HG02970 (cell line): Measurements from ENCODE around the gene IGSF21.

Source experiments
- ATAC-seq: cut with Tn5 transposase; IDR thresholded peaks from one replicate; pipeline ENCODE4 v1.9.1; 2021; ENCODE audit warnings: mild to moderate bottlenecking, moderate library complexity, moderate number of reproducible peaks; ENCODE audit not compliant: unreplicated experiment, low FRiP score

The IGSF21 gene

GRCh38 chr1:18201997-18202719, 94.6 kb downstream of the IGSF21 start:
- no peak for ATAC-seq

- no peak for ATAC-seq
These were observed 96.0 kb downstream of the IGSF21 start for GRCh38 chr1:18203645-18204044.

- ATAC-seq = no peak
These were observed 97.0 kb downstream of the IGSF21 start for GRCh38 chr1:18204575-18204974.

- no peak for ATAC-seq
These were observed 97.7 kb downstream of the IGSF21 start for GRCh38 chr1:18205319-18205718.

GRCh38 chr1:18211764-18212163, 104.2 kb downstream of the IGSF21 start:
- no peak for ATAC-seq

GRCh38 chr1:18217398-18218043, 109.9 kb downstream of the IGSF21 start:
- ATAC-seq = no peak

- no peak for ATAC-seq
These were observed 122.0 kb downstream of the IGSF21 start for GRCh38 chr1:18229625-18230024.

GRCh38 chr1:18230321-18230720, 122.7 kb downstream of the IGSF21 start:
- ATAC-seq = no peak

GRCh38 chr1:18230840-18231239, 123.2 kb downstream of the IGSF21 start:
- no peak for ATAC-seq

- ATAC-seq = no peak
These were observed 124.5 kb downstream of the IGSF21 start for GRCh38 chr1:18232052-18232451.

GRCh38 chr1:18233176-18233864, 125.7 kb downstream of the IGSF21 start:
- ATAC-seq = no peak

- ATAC-seq = no peak
These were observed 127.2 kb downstream of the IGSF21 start for GRCh38 chr1:18234790-18235242.

GRCh38 chr1:18237371-18237770, 129.8 kb downstream of the IGSF21 start:
- ATAC-seq = no peak

GRCh38 chr1:18238190-18238589, 130.6 kb downstream of the IGSF21 start:
- ATAC-seq = no peak

- no peak for ATAC-seq
These were observed 132.1 kb downstream of the IGSF21 start for GRCh38 chr1:18239671-18240070.

GRCh38 chr1:18240906-18241305, 133.3 kb downstream of the IGSF21 start:
- ATAC-seq = no peak

GRCh38 chr1:18241891-18242290, 134.3 kb downstream of the IGSF21 start:
- ATAC-seq = no peak

GRCh38 chr1:18243503-18244175, 136.0 kb downstream of the IGSF21 start:
- ATAC-seq = no peak

GRCh38 chr1:18244762-18245161, 137.2 kb downstream of the IGSF21 start:
- no peak for ATAC-seq

- no peak for ATAC-seq
These were observed 138.0 kb downstream of the IGSF21 start for GRCh38 chr1:18245647-18246046.

GRCh38 chr1:18246543-18246942, 138.9 kb downstream of the IGSF21 start:
- ATAC-seq = no peak
